ENCODE measurements around the gene FOXP3. TPM values are rescaled to one million over a fixed set of nuclear protein-coding genes. Genes with fewer than 3 reads are reported as not detected.

Gene FOXP3
- total and polyA plus RNA-seq, 2 donors (not counting 1 experiment from before 2014, with no cell fraction given): under 0.01 TPM; not detected in 1

GRCh38 chrX:49247916-49248811 lies 16.3 kb downstream of the FOXP3 start:
- Histone ChIP-seq H4K20me1 (ENCODE audit: control insufficient read depth, extremely low read depth, insufficient read depth, low read length) (no peaks in the 10 kb centered on the region), H3K4me2 (ENCODE audit: extremely low read depth, insufficient read depth, low read length) (no peak overlapping the region), H3K27ac (ENCODE audit: insufficient read depth, low read length) (no peak overlapping the region), H3K27me3 (ENCODE audit: control insufficient read depth, insufficient read depth, low read length) (no peaks in the 10 kb centered on the region), H3K4me1 (ENCODE audit: control insufficient read depth, extremely low read depth, insufficient read depth, low read length) (no peaks in the 10 kb centered on the region), H3K79me2 (ENCODE audit: control insufficient read depth, insufficient read depth, low read length) (no peaks in the 10 kb centered on the region), H3K36me3 (ENCODE audit: control insufficient read depth, insufficient read depth, low read length) (no peaks in the 10 kb centered on the region), H3K4me3 (replicated peaks in 1 of 4; ENCODE audit: control extremely low read depth in 1 of 4, insufficient read depth in 1 of 4, low read depth in 3 of 4, low read length in 4 of 4) (no peak overlapping the region), H3K9me3 (ENCODE audit: control insufficient read depth, insufficient read depth, low read depth, low read length) (no peaks in the 10 kb centered on the region), H2AFZ (ENCODE audit: low read length) (no peak overlapping the region), H3K9ac (ENCODE audit: insufficient read depth, low read length) (no peak overlapping the region)
- TF ChIP-seq EZH2 (IDR thresholded peaks at IDR 0.05; ENCODE audit: low read length, missing control alignments) (no peak), CTCF (conservative IDR thresholded peaks at IDR 0.05 in 1 of 2, IDR thresholded peaks at IDR 0.05 in 1 of 2; ENCODE audit: low read depth in 1 of 2, low read length in 2 of 2) (no peak)
- DNase-seq (ENCODE audit: low read depth in 2 of 2): no peak

GRCh38 chrX:49247346-49247745 lies 17.2 kb downstream of the FOXP3 start:
- no peak overlapping the region for H3K9ac ChIP-seq (ENCODE audit: insufficient read depth, low read length)
- H3K36me3 ChIP-seq (ENCODE audit: control insufficient read depth, insufficient read depth, low read length): no peaks in the 10 kb centered on the region
- TF ChIP-seq CTCF (conservative IDR thresholded peaks at IDR 0.05 in 1 of 2, IDR thresholded peaks at IDR 0.05 in 1 of 2; ENCODE audit: low read depth in 1 of 2, low read length in 2 of 2): no peak
- no peak for TF ChIP-seq EZH2 (IDR thresholded peaks at IDR 0.05; ENCODE audit: low read length, missing control alignments)
- no peaks in the 10 kb centered on the region for H3K79me2 ChIP-seq (ENCODE audit: control insufficient read depth, insufficient read depth, low read length)
- no peak for DNase-seq (ENCODE audit: low read depth in 2 of 2)
- no peak overlapping the region for H2AFZ ChIP-seq (ENCODE audit: low read length)
- no peak overlapping the region for H3K4me3 ChIP-seq (replicated peaks in 1 of 4; ENCODE audit: control extremely low read depth in 1 of 4, insufficient read depth in 1 of 4, low read depth in 3 of 4, low read length in 4 of 4)
- H3K27ac ChIP-seq (ENCODE audit: insufficient read depth, low read length): no peak overlapping the region
- H3K4me1 ChIP-seq (ENCODE audit: control insufficient read depth, extremely low read depth, insufficient read depth, low read length): no peaks in the 10 kb centered on the region
- no peaks in the 10 kb centered on the region for H3K9me3 ChIP-seq (ENCODE audit: control insufficient read depth, insufficient read depth, low read depth, low read length)
- no peaks in the 10 kb centered on the region for H3K27me3 ChIP-seq (ENCODE audit: control insufficient read depth, insufficient read depth, low read length)
- no peaks in the 10 kb centered on the region for H4K20me1 ChIP-seq (ENCODE audit: control insufficient read depth, extremely low read depth, insufficient read depth, low read length)
- H3K4me2 ChIP-seq (ENCODE audit: extremely low read depth, insufficient read depth, low read length): no peak overlapping the region

GRCh38 chrX:49246541-49246940 lies 18.0 kb downstream of the FOXP3 start:
- no peak for DNase-seq (ENCODE audit: low read depth in 2 of 2)

More at GRCh38 chrX:49246541-49246940, 18.0 kb downstream of the FOXP3 start:
- H2AFZ ChIP-seq (ENCODE audit: low read length): no peak overlapping the region
- no peaks in the 10 kb centered on the region for H4K20me1 ChIP-seq (ENCODE audit: control insufficient read depth, extremely low read depth, insufficient read depth, low read length)
- no peak overlapping the region for H3K27ac ChIP-seq (ENCODE audit: insufficient read depth, low read length)
- no peaks in the 10 kb centered on the region for H3K79me2 ChIP-seq (ENCODE audit: control insufficient read depth, insufficient read depth, low read length)
- H3K36me3 ChIP-seq (ENCODE audit: control insufficient read depth, insufficient read depth, low read length): no peaks in the 10 kb centered on the region
- no peaks in the 10 kb centered on the region for H3K27me3 ChIP-seq (ENCODE audit: control insufficient read depth, insufficient read depth, low read length)
- no peak for TF ChIP-seq EZH2 (IDR thresholded peaks at IDR 0.05; ENCODE audit: low read length, missing control alignments)
- no peak for TF ChIP-seq CTCF (conservative IDR thresholded peaks at IDR 0.05 in 1 of 2, IDR thresholded peaks at IDR 0.05 in 1 of 2; ENCODE audit: low read depth in 1 of 2, low read length in 2 of 2)
- no peaks in the 10 kb centered on the region for H3K4me1 ChIP-seq (ENCODE audit: control insufficient read depth, extremely low read depth, insufficient read depth, low read length)
- no peak overlapping the region for H3K4me2 ChIP-seq (ENCODE audit: extremely low read depth, insufficient read depth, low read length)
- H3K9ac ChIP-seq (ENCODE audit: insufficient read depth, low read length): no peak overlapping the region
- no peaks in the 10 kb centered on the region for H3K9me3 ChIP-seq (ENCODE audit: control insufficient read depth, insufficient read depth, low read depth, low read length)
- no peak overlapping the region for H3K4me3 ChIP-seq (replicated peaks in 1 of 4; ENCODE audit: control extremely low read depth in 1 of 4, insufficient read depth in 1 of 4, low read depth in 3 of 4, low read length in 4 of 4)
